HCT116 (cell line): ENCODE measurements around the gene SLCO4A1. TPM values are rescaled to one million over a fixed set of nuclear protein-coding genes. Genes with fewer than 3 reads are reported as not detected.

ENCODE experiments used
- ATAC-seq: fragments of 200-7000 bp; cut with Tn5 transposase; 2 replicates; pipeline ENCODE4 v1.9.1; 2020; ENCODE audit warnings: mild to moderate bottlenecking, moderate library complexity
- BruUV-seq: library from RNA; stranded (reverse); fragments of 400-500 nt; replicated peaks from 2 replicates; lab custom pipeline; 2021; lab: Mats Ljungman, UMichigan
- CTCF ChIA-PET: fragments of 300-600 bp; sonication (Branson Sonifier 250); formaldehyde crosslinking; loops from one replicate; lab custom pipeline; 2021; ENCODE audit warnings: antibody characterized with exemption; lab: Charles Lee
- POLR2A ChIA-PET: fragments of 300-600, 350-600 bp; sonication (Branson Sonifier 250); formaldehyde crosslinking; loops from one replicate; lab custom pipeline; 2021; ENCODE audit warnings: antibody characterized with exemption; lab: Charles Lee
- RAD21 ChIA-PET, 2 experiments: fragments of 300-600 bp; sonication (Branson Sonifier 250); formaldehyde crosslinking; loops; one replicate each; lab custom pipeline; 2023; ENCODE audit warnings: low total read pairs in 2 of 2; ENCODE audit not compliant: uncharacterized antibody in 2 of 2, unreplicated experiment in 2 of 2, low non-redundant PET in 1 of 2; lab: Charles Lee
- DNase-seq: peaks from one replicate; pipeline ENCODE4 v3.0.0-alpha.2; 2010; ENCODE audit warnings: low read depth, low spot score
- H2AFZ ChIP-seq: fragments of 200-600 bp; shearing (Covaris generic), sonication (generic); 2 replicates; pipeline ENCODE4 v1.6.1; 2017; ENCODE audit warnings: low read depth, mixed run types, mixed read lengths, antibody characterized with exemption, low read length; ENCODE audit not compliant: poor library complexity, severe bottlenecking
- H3K27ac ChIP-seq: 2 replicates; pipeline ENCODE4 v1.5.1; 2012; ENCODE audit warnings: low read depth, low read length
- H3K27me3 ChIP-seq: fragments of 200-600 bp; sonication (generic); 2 replicates; pipeline ENCODE4 v1.6.1; 2016; ENCODE audit warnings: mixed run types, low read length, mixed read lengths; ENCODE audit not compliant: insufficient read depth
- H3K36me3 ChIP-seq, 2 experiments: fragments of 200-500 bp in 1 of 2; fragments of 200-600 bp in 1 of 2; sonication (Bioruptor generic) in 1 of 2; sonication (generic) in 1 of 2; 2 replicates each; pipeline versions ENCODE4 v1.5.1 to v1.6.1; 2014 to 2016; ENCODE audit warnings: low read length in 2 of 2, inconsistent platforms in 1 of 2, mixed read lengths in 1 of 2, mixed run types in 1 of 2; ENCODE audit not compliant: insufficient read depth in 2 of 2, control insufficient read depth in 1 of 2
- H3K4me1 ChIP-seq, 2 experiments: fragments of 200-600 bp in 1 of 2; sonication (generic) in 1 of 2; 2 replicates each; pipeline versions ENCODE4 v1.5.1 to v1.6.1; 2012 to 2017; ENCODE audit warnings: low read length in 2 of 2, inconsistent platforms in 1 of 2, mild to moderate bottlenecking in 1 of 2, mixed read lengths in 1 of 2, mixed run types in 1 of 2, moderate library complexity in 1 of 2; ENCODE audit not compliant: insufficient read depth in 2 of 2, control insufficient read depth in 1 of 2
- H3K4me2 ChIP-seq: fragments of 200-600 bp; sonication (generic); 2 replicates; pipeline ENCODE4 v1.6.1; 2017; ENCODE audit warnings: mixed run types, low read length, mixed read lengths
- H3K4me3 ChIP-seq, 2 experiments: fragments of 200-600 bp in 1 of 2; sonication (generic) in 1 of 2; replicated peaks in 1 of 2; 2 replicates each; pipeline ENCODE4 v1.5.1; 2011 to 2016; ENCODE audit warnings: low read length in 2 of 2, control low read depth in 1 of 2, low read depth in 1 of 2, mild to moderate bottlenecking in 1 of 2, mixed read lengths in 1 of 2, mixed run types in 1 of 2
- H3K79me2 ChIP-seq: fragments of 200-600 bp; sonication (generic); 2 replicates; pipeline ENCODE4 v1.6.1; 2017; ENCODE audit warnings: mild to moderate bottlenecking, mixed run types, low read length, moderate library complexity, mixed read lengths; ENCODE audit not compliant: insufficient read depth
- H3K9ac ChIP-seq: fragments of 200-600 bp; sonication (generic); 2 replicates; pipeline ENCODE4 v1.6.1; 2016; ENCODE audit warnings: low read length, mixed read lengths
- H3K9me2 ChIP-seq: fragments of 200-600 bp; sonication (generic), shearing (Covaris generic); 2 replicates; pipeline ENCODE4 v1.6.1; 2017; ENCODE audit warnings: mixed run types, mild to moderate bottlenecking, moderate library complexity; ENCODE audit not compliant: insufficient read depth
- H3K9me3 ChIP-seq, 2 experiments: fragments of 200-500 bp in 1 of 2; fragments of 200-600 bp in 1 of 2; sonication (Bioruptor generic) in 1 of 2; sonication (generic) in 1 of 2; 2 replicates each; pipeline ENCODE4 v1.6.1; 2014 to 2017; ENCODE audit warnings: low read length in 2 of 2, mixed read lengths in 2 of 2, inconsistent platforms in 1 of 2, low read depth in 1 of 2, mild to moderate bottlenecking in 1 of 2, mixed run types in 1 of 2, moderate library complexity in 1 of 2; ENCODE audit not compliant: control insufficient read depth in 1 of 2, insufficient read depth in 1 of 2
- H4K20me1 ChIP-seq: fragments of 200-600 bp; sonication (generic), shearing (Covaris generic); 2 replicates; pipeline ENCODE4 v1.6.1; 2017; ENCODE audit warnings: mixed run types, mild to moderate bottlenecking, moderate library complexity; ENCODE audit not compliant: insufficient read depth
- ATF3 ChIP-seq: IDR thresholded peaks from 2 replicates; pipeline ENCODE4 v1.6.1; 2012
- CBX3 ChIP-seq: IDR thresholded peaks from 2 replicates; pipeline ENCODE4 v1.6.1; 2012; ENCODE audit warnings: low read depth
- EGR1 ChIP-seq: IDR thresholded peaks from 2 replicates; pipeline ENCODE4 v1.6.1; 2012; ENCODE audit warnings: low read depth
- FOSL1 ChIP-seq: IDR thresholded peaks from 2 replicates; pipeline ENCODE4 v1.6.1; 2012; ENCODE audit warnings: low read depth
- POLR2AphosphoS5 ChIP-seq: IDR thresholded peaks from 2 replicates; pipeline ENCODE4 v1.6.1; 2011; ENCODE audit warnings: mild to moderate bottlenecking, low read depth, low read length, moderate library complexity
- RAD21 ChIP-seq: IDR thresholded peaks from 2 replicates; pipeline ENCODE4 v1.6.1; 2012; ENCODE audit warnings: low read depth, mild to moderate bottlenecking
- REST ChIP-seq: IDR thresholded peaks from 2 replicates; pipeline ENCODE4 v1.6.1; 2012; ENCODE audit warnings: low read depth
- SP1 ChIP-seq: IDR thresholded peaks from 2 replicates; pipeline ENCODE4 v1.6.1; 2012; ENCODE audit warnings: low read depth
- ZBTB33 ChIP-seq: IDR thresholded peaks from 2 replicates; pipeline ENCODE4 v1.6.1; 2011; ENCODE audit warnings: mild to moderate bottlenecking, low read length, moderate library complexity; ENCODE audit not compliant: insufficient replicate concordance; ENCODE audit errors: extremely low read depth
- ZFX ChIP-seq: fragments of 450-650 bp; IDR thresholded peaks from 2 replicates; pipeline ENCODE4 v1.6.1; 2017
- intact Hi-C: fragments of 100-400 bp; cut with micrococcal nuclease; formaldehyde crosslinking; loops from 2 replicates; pipeline ENCODE4 v1.10.0; 2022
- total RNA-seq: library from RNA; stranded (reverse); gene quantifications from one replicate; pipeline ENCODE4 v1.2.1, GENCODE V29; 2021; ENCODE audit not compliant: unreplicated experiment

Gene SLCO4A1
- total RNA-seq, 1 experiment from 2014 or later = 107 TPM

GRCh38 chr20:62662422-62662821 lies 20.1 kb downstream of the SLCO4A1 start (continued):
- TF ChIP-seq REST = no peak
- no peak for TF ChIP-seq ZFX
- TF ChIP-seq ZBTB33 = no peak
- TF ChIP-seq SP1 = no peak

GRCh38 chr20:62663145-62664018 lies 21.1 kb downstream of the SLCO4A1 start:
- H3K27ac ChIP-seq = no peak overlapping the region
- no peaks in the 10 kb centered on the region for H4K20me1 ChIP-seq
- TF ChIP-seq SP1 = no peak
- TF ChIP-seq FOSL1 = no peak
- no peak for TF ChIP-seq RAD21
- no peak for TF ChIP-seq EGR1
- no peak for TF ChIP-seq ATF3
- TF ChIP-seq CBX3 = no peak
- TF ChIP-seq POLR2AphosphoS5 = no peak
- TF ChIP-seq ZFX = no peak
- H2AFZ ChIP-seq = no peak overlapping the region
- intact Hi-C loops = no loop called here
- BruUV-seq = no TSS peak
- ChIA-PET CTCF (interaction anchor here (2.0 kb wide), 1 partner anchor 128 kb away, joined by 5 read pairs; no protein-coding TSS in a partner anchor), POLR2A (no interaction called here), RAD21 (no interaction called here)
- H3K9me2 ChIP-seq = no peaks in the 10 kb centered on the region
- no peak for DNase-seq
- no peaks in the 10 kb centered on the region for H3K9me3 ChIP-seq
- H3K9ac ChIP-seq = no peak overlapping the region
- peaks cover 6 to 24% of the 10 kb centered on the region in 2 experiments; a peak in 2 of 4 replicates for H3K4me1 ChIP-seq
- no peak overlapping the region for H3K4me2 ChIP-seq
- no peaks in the 10 kb centered on the region for H3K27me3 ChIP-seq
- H3K79me2 ChIP-seq = peaks cover 23% of the 10 kb centered on the region; the same call in 1 of the 2 replicates
- no peak overlapping the region for H3K4me3 ChIP-seq
- ATAC-seq = no peak
- H3K36me3 ChIP-seq = peaks cover 32 to 50% of the 10 kb centered on the region in 2 experiments; a peak in 3 of 4 replicates
